Activated CD8-positive, alpha-beta memory T cell treated with anti-CD3 and anti-CD28 coated beads, Interleukin-2, amount 50 U/mL, for 4 hours (primary cell): Measurements from ENCODE around the gene CTAGE9.
"Not testable (repeated sequence)": the region's sequence is repeated elsewhere in the genome, so short reads cannot be mapped to it uniquely, and the experiment has no call there.

Experiments used
- DNase-seq: peaks from one replicate; pipeline ENCODE4 v3.0.0-alpha.2; 2020

CTAGE9 gene, protein sequence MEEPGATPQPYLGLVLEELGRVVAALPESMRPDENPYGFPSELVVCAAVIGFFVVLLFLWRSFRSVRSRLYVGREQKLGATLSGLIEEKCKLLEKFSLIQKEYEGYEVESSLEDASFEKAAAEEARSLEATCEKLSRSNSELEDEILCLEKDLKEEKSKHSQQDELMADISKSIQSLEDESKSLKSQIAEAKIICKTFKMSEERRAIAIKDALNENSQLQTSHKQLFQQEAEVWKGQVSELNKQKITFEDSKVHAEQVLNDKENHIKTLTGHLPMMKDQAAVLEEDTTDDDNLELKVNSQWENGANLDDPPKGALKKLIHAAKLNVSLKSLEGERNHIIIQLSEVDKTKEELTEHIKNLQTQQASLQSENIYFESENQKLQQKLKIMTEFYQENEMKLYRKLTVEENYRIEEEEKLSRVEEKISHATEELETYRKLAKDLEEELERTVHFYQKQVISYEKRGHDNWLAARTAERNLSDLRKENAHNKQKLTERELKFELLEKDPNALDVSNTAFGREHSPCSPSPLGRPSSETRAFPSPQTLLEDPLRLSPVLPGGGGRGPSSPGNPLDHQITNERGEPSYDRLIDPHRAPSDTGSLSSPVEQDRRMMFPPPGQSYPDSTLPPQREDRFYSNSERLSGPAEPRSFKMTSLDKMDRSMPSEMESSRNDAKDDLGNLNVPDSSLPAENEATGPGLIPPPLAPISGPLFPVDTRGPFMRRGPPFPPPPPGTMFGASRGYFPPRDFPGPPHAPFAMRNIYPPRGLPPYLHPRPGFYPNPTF

DNA sequence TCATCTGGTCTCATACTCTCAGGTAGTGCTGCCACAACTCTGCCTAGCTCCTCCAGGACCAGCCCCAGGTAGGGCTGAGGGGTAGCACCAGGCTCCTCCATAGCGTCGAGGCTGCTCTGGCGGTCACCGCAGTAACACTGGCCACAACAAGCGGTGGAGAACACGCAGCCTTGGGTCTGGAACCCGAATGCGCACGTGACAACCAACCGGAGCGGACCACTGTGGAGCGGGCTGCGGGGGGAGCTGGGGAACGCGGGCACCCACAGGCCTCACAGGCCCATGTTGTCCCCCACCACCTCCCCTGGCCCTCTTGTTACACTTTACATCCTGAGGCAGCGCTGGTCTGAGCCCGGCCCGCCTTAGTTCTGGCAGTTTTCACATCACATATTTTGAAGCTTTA is at the start of gene CTAGE9:
TSS of gene CTAGE9 (minus strand) at position 101 of the 400 bp plus-strand sequence. CDS start at position 101, 0 bp downstream.
- not testable (repeated sequence) for DNase-seq

DNA sequence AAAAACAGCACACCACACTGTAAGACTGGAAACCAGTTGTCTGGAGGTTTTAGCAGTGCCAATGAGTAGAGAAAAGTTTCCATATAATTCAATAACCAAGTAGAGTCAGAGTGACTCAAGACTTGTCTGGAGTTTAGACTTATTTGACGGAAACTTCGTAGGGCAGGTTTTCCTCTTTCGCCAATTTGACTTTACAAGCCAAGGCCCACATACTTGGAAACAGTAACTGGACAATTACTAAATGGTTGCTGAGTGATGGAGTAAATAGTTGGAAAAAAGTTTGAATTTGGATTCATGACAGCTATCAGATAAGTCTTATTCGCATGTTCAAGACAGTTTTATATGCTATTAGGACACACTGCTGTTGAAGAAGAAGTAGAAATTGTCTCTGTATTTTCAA is 48.1 kb upstream of the CTAGE9 start:
- no peak for DNase-seq

DNA sequence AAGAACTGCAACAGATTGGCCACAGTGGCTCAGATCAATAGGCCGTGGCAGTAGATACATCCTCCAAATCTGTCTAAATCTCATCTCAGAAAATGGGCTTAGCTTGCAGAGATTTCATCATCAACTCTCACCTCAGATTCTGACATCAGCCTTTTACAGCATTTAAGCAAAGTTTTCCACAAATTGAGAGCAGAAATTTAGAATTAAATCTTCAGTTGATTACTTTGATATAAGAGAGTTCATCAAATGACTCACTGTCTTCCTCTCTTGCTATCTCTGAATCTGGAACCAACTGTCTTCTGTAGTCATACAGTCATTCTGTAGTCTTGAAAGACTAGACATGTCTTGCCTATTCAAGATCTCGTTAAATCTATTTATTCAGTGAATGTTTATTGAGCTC is 45.2 kb upstream of the CTAGE9 start:
- no peak for DNase-seq

DNA sequence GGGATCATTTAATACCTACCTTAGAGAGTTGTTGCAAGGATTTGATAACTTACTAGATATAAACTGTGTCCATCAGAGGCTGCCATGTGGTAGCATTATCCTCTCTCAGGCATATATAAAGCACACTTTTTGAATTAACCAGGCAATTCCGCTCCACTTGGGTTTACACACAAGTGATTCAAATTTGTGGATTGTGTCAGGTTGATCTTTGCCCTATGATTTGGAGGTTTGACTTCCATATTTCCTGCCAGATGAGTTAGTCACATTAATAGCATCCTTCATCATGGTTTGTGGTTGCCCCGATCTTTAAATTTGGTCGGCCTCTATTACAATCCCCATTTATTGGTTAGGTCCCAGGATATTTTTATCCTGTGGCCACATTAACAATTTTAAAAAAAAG is 44.8 kb upstream of the CTAGE9 start:
- no peak for DNase-seq

DNA sequence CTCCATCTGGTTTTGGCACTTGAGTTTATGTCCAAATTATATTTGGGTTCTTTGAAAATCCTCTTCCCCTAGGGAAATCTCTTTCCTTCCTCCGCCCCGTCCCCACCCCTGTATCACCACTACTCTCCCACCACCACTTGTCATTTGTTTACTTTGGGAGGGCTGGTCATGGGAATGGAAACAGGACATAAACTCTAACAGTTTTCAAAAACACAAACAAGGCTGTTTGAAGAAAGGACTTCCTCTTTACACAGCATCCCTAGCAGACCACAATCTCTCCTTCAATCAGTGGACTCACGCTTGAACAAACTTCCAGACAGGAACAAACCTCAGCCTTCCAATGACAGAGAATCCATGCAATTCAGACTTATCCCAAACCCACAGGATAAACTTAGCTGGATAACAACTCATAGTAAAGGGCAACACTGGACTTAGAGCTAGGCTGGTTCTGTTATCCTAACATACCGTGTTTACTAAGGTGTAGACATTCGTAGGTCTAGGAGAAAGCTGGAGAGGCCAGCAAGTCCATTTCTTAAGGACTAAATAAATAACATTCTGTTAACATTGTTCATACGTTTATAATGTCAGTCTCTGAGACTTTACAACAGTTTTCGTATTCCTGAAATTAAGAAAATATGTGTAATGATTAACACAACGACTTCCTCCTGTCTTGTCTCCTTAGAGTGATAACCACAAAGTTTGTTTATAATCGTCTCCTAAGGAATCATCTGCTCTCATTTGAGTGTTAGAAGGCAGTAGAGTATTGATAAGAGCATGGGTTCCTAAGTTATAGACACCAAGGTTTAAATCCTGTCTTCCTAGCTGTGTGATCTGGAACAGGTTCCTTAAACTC is 44.1 kb upstream of the CTAGE9 start:
- DNase-seq = no peak

DNA sequence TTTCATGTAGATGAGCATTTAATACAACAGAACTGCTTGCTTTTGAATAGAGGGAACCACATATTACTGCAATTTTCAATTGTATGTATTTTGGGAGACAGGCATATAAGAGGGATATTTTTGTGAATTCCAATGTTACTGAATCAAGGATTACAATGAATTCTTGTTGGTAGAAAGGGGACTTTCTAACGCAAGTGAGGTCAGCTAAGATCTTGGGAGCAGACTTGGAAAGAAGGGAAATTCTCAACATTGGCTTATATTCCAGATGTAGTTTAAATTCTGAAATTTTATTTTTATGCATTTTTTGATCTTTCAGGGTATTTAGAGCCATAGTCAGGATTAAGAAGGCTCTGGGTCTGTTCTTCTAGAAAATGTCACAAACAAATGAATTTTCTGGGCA is 43.3 kb upstream of the CTAGE9 start:
- DNase-seq = no peak

DNA sequence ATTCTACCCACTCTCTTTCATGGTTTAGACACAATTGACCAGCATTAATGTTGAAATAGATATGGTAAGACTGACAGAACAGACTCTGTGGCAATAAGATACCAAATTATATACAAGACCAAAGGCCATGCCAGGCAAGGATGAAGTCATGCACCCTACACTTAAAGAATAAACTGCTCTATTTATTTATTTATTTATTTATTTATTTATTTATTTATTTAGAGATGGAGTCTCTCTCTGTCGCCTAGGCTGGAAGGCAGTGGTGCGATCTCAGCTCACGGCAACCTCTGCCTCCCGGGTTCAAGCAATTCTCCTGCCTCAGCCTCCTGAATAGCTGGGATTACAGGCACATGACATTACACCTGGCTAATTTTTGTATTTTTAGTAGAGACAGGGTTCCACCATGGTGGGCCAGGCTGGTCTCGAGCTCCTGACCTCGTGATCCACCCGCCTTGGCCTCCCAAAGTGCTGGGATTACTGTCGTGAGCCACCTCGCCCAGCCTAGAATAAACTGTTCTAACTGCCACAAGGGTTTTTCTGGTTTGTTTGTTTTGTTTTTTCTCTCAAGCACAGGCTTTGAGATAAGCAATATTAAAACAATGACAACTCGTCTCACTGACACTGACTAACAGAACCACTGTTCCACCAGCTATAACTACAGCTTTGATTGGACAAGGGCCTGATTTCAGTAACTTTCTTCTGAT is 40.3 kb upstream of the CTAGE9 start:
- DNase-seq = not testable (repeated sequence)

DNA sequence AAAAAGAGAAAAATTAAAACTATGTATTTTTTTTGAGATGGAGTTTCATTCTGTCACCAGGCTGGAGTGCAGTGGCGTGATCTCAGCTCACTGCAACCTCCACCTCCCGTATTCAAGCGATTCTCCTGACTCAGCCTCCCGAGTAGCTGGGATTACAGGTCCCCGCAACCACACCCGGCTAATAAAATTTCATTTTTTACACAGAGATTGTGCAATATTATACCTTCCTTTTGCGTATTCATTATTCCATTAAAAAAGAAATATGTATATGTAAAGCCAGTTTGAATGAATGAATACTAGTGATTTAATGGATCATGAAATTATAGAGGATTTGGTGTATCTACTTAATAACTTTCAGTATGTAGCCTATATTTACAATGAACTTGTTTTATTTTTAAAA is 38.2 kb upstream of the CTAGE9 start:
- no peak for DNase-seq

DNA sequence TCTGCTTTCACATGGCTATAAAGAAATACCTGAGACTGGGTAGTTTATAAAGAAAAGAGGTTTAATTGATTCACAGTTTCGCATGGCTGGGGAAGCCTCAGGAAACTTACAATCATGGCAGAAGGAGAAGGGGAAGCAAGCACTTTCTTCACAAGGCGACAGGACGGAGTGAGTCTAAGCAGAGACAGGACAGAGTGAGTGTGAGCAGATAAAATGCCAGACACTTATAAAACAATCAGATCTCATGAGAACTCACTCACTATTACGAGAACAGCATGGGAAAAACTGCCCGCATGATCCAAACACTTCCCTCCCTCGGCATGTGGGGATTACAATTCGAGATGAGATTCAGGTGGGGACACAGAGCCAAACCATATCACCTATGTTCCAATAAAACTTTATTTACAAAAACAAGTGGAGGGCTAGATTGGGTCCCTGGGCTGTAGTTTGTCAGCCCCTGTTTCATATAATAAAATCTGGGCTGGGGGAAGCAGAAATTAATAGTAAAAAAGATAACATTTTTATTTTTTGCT is 37.1 kb upstream of the CTAGE9 start:
- no peak for DNase-seq

DNA sequence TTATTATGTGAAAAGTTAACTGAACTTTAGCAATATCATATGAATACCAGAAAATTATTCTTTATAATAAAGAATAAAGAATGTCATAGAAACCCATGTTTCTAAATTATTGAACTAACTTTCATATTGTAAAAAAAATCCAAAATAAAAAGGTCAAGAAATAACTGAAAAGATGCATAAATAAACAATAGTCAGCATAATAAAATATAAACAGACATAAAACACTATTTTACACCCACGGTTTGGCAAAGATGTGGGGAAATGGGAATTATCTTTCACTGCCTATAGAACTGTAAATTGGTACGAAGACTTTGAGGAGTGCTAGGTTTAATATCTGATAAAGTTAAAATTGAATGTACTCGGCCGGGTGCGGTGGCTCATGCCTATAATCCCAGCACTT is 34.7 kb upstream of the CTAGE9 start:
- DNase-seq = no peak

DNA sequence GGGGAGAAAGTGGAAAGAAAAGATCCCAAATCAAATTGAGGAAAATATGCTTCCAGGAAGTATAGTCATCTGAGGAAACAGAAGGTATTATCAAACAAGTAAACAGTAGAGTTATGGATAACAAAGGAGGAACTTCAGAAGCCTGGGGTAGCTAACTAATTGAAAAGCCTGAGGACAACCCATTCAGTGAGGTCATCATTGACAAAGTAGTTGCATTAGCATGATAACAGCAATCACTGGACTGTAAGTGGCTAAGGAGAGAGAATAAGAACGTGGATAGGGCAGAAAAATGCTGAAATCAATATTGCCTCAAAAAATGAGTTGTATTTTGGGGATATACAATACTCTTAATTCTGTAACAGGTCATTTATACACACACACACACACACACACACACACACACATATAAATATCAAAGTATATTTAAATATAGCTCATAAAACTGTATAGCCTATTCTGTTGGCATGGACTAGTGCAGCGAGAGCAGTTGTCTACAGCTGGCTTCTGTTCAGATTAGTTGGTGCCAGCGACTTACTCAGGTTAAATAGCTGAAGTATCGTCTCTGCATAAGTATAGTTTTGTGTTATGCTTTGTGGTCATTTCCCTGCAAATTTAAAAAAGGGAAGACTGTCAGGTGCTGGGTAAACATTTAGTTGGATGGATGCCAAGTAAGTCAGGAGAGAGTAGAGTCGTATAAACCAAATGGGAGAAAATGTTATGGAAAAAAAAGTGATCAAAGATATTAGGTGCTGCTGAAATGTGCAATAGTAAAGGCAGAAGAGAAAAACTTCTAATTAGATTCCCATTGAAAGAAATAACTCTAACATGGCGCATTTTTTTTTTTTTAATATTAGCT is 33.8 kb upstream of the CTAGE9 start:
- DNase-seq = no peak

DNA sequence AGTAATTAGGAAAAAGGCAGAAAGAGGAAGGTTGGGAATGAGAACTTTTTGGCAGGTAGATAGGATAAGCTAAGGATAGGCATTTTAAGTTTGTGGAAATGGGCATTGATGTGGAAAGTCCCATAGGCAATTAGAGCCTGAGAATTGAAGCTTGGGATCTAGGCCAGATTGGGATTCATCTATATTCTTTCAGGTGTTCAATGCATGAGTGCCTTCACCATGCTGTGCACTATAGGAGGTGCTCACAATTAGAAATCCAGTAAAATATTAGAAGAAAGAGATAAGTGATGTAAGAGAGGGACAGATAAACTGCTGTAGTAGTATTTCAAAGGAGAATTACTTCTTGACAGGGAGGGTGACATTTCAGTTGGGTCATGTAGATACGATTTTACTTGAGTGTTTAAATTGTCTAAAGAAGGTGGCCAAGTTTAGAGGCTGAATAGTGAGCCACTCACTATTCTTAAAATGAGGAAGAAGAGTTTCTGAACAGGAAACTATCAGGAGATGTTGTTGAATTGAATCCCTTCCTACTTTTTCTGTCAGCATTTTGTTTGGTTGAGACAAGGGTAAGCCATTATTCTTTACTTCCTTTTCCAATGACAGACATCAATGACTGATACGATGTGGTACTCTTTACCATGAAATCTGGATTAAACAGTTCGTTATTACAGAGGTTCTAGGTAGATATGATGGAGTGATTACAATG is 31.0 kb upstream of the CTAGE9 start:
- no peak for DNase-seq

DNA sequence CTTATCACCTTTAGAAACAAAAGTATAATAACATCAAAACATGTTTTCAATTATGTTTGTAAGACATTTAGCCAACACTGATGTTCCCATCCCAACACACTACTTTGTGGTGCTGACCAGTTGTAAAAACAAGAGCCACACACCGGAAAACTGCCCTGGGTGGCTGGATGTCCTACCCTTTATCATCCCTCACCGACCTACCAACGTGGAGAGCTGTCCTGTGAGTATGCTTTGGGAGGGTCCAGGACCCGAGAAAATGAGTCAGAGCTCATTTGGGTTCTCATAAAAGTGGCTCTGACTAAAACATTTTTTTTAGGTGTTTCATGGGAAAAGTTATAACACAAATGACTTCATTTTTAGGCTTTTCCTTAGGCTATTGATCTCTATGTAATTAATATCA is 29.3 kb upstream of the CTAGE9 start:
- DNase-seq = no peak

DNA sequence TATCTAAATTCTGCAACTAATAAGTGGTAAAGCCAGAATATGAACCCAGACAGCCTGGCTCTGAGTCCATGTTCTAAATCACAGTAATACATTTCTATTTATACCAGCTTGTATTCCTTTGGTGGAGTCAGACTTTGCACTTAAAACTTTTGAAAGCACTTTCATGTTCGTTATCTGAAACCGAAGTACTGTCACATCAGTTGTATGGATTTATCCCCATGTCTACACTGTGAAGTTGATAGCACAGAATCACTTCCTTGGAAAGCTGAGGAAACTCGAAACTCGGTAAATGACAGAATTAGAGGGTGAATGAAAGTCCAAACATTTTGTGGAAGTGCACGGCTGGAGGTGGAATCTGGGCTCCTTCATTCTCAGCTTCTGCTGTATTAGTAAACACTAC is 28.3 kb upstream of the CTAGE9 start:
- no peak for DNase-seq

DNA sequence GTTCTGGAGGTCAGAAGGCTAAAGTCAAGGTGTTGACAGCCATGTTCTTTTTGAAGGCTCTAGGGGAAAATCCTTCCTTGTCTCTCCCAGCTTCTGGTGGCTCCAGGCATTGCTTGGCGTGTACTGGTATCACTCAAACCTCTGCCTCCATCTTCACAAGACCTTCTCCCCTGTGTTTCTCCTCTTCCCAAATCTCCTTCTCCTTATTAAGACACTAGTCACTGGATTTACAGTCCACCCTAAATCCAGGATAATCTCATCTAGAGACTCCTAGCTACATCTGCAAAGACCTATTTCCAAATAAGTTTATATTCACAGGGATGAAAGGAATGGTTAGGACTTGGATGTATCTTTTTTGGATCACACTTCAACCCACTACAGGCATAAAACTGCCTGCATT is 26.0 kb upstream of the CTAGE9 start:
- DNase-seq = no peak

DNA sequence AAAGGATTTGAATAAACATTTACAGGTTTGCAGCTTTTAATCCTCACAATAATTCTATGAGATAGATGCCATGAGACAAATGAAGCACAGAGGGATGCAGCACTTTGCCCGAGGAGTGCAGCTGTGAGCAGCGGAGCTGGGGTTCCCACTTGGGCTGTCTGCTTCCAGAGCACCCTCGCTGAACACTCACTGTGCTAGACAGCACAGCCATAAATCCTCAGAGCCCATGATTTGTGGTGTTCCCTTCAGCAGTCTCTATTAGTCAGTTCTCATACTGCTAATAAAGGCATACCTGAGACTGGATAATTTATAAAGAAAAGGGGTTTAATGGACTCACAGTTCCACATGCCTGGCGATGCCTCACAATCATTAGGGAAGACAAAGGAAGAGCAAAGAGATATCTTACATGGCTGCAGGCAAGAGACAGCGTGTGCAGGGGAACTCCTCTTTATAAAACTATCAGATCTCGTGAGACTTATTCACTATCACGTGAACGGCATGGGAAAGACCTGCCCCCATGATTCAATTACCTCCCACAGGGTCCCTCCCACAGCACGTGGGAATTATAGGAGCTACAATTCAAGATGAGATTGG is 25.3 kb upstream of the CTAGE9 start:
- no peak for DNase-seq

DNA sequence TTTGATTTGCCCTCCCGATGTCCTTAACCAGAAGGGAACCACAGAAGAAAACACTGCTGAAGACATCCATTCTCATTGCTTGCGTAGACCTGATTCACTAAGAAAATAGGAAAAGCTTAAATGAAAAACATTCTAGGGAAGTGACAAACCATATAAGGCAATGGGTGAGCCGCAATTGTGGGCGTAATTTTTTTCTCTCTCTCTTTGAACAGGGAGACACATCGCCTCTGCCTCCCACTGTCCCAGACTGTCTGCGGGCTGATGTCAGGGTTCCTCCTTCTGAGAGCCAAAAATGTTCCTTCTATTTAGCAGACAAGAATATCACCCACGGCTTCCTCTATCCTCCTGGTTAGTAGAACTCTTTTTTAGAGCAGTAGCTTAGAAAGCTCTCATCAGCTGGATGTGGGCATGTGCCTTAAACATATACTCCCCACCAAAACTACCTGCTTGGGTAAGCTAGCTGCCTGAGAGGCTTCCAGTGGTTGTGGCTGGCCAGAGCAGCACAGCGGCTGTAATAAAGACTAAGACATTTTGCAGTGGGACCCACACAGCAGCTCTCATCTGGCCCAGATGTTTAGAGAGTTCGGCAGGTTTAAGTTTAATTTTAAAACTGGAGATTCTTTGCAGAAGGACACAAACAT is 22.7 kb upstream of the CTAGE9 start:
- DNase-seq = no peak

DNA sequence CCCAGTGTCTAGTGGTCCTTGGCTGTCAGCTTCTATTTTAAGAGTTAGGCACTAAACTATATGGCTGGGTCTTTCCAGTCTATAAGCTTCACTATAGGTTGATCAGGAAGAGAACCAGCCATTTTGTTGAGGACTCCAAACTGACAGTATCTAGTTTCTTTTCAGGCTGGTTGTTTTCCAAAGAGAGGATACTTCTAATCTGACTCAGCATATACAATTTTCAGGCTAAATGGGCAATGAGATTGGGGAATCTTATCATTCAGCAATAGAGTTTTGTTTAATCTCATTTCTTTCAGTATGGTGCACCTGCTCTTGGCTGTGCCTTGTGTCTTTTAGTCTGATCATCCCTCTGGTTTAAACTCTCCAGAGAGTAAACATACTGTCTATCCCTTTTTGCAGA is 20.4 kb upstream of the CTAGE9 start:
- DNase-seq = no peak

DNA sequence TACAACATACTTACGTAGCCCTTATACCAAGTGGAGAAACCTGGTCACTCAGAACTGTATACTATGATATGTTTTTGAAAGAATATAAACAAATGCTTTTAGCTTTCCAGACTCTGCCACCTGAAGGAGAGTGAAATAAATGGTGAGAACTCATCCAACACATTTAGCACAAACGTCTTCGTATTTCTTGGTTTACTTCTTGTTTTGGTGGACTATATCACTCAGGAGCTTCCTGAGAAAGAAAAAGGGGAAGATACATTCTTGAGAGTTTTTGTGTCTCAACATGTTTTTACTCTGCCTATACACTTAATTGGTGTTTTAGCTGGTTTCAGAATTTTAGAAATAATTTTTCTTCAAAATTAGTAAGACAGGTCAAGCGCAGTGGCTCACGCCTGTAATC is 19.4 kb upstream of the CTAGE9 start:
- DNase-seq = no peak

DNA sequence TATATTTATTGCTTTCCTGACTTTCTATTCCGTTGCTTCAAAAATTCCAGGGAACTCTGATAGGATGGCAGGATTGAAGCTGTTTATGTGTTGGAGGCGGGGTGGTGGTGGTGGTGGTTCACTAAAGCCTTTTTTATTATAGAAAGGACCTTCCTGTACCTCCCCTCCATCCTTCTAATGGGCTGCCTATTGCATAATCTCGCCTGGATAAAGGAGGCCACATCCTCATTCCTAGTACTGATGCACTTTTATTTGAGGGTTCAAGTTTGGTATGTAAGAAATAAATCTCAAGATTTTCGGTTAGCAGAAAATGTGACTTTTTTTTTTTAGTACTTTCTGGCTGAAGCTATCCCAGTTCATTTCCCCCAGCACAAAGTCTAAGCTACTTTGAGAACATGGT is 18.7 kb upstream of the CTAGE9 start:
- DNase-seq = no peak
